Superior temporal gyrus (tissue), 1 donor: ENCODE results near the gene MYL9.

Source experiments
- DNase-seq: peaks from one replicate; pipeline ENCODE4 v3.0.0-alpha.2; 2016; ENCODE audit errors: extremely low spot score

MYL9 gene

DNA sequence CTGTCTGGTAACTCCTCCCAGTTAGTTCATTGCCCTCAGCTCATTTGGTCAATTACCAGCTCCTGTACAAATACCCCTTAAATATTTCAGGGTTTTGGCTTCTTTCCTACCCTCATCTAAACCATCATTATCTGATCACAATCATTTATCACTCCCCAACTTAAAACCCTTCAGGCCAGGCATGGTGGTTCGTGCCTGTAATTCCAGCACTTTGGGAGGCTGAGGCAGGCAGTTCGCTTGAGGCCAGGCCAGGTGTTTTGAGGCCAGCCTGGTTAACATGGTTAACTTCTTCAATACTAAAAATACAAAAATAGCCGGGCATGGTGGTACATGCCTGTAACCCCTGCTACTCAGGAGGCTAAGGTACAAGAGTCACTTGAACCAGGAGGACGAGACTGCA, 41.5 kb downstream of the MYL9 start:
- DNase-seq = no peak

DNA sequence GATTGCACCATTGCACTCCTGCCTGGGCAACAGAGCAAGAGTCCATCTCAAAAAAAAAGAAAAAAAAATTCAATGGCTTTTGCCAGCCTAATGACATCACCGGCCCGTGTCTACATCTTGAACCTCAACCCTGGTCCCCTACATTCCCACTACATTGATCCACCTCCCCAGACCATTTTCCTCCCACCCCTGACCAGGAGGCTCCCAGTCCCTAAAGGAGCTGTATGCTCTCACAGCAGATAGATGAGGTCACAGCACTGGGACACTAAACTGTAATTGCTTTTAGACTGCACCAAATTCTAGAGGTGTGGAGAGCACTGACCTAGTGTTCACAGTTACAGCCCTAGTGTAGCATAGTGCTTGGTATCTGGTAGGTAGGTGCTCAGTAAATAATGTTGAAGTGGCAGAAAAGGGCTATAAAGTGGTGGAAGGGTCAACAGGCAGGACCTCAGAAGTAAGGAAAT, 42.7 kb downstream of the MYL9 start:
- DNase-seq = no peak

DNA sequence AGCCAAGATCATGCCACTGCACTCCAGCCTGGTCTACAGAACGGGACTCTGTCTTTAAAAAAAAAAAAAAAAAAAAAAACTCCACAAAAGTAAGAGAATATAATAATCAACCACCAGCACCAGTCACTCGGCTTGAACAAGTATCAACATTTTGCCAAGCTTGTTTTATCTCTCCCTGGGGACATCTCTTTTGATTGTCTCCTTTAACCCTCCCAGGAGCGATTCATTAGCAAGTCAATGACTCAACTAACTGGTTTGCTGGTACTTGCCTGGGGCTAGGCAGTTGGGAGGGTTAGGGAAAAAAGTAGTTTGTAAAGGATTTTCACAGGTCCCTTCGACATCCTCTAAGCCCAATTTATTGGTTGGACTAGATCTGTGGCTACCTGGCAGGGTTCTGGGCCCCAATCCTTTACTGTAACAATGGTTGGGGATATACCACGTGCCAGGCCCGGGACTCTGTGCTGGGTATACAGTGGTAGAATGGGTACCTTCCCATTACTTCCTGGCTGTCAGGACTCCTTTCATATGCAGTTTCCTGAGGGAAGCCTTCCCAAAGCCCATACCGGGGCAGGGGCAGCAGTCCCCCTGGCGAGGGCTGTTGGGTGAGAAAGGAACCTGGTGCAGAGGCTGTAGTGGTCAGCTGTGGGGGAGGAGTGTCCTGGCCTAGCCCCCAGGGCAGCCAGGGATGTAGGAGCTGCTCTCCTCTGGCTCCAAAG, 44.2 kb downstream of the MYL9 start:
- DNase-seq = no peak

DNA sequence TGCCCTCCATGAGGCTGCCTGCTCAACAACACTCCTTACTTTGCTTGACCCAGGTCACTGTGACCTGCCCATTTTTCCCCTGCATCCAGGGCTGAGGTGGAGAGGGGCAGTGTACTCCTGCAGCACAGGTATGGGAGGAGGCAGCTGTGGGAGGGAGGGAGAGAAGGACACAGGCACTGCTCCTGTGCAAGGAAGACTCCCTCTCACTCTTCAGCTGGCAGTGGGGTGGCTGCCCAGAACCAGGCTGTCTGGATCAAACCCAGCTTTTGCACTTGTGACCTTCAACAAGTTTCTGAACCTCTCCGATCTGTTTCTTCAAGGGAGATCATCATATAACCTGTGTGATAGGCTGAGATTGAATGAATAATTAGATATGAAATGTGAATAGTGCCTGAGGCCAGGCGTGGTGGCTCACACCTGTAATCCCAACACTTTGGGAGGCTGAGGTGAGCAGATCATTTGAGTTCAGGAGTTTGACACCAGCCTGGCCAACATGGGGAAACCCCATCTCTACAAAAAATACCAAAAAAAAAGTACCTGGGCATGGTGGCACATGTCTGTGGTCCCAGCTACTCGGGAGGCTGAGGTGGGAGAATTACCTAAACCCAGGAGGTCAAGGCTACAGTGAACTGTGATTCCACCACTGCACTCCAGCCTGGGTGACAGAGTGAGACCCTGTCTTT, 46.2 kb downstream of the MYL9 start:
- DNase-seq = no peak

DNA sequence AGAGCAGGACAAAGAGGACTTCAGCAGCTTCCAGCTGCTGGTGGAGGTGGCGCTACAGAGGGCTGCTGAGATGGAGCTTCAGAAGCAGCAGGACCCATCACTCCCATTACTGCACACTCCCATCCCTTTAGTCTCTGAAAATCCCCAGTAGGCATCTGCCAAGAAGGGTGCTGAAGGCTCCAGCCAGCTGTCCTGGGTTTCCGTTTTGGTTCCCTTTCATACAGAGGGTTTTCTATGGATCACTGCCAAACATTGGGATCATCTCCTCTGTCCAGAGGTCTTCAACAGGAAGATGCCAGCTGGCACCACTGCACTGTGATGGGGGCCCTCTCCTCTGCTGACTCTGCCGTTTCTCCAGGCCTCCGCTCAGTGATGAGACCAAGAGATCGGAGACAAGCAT, 50.0 kb downstream of the MYL9 start:
- DNase-seq = no peak

DNA sequence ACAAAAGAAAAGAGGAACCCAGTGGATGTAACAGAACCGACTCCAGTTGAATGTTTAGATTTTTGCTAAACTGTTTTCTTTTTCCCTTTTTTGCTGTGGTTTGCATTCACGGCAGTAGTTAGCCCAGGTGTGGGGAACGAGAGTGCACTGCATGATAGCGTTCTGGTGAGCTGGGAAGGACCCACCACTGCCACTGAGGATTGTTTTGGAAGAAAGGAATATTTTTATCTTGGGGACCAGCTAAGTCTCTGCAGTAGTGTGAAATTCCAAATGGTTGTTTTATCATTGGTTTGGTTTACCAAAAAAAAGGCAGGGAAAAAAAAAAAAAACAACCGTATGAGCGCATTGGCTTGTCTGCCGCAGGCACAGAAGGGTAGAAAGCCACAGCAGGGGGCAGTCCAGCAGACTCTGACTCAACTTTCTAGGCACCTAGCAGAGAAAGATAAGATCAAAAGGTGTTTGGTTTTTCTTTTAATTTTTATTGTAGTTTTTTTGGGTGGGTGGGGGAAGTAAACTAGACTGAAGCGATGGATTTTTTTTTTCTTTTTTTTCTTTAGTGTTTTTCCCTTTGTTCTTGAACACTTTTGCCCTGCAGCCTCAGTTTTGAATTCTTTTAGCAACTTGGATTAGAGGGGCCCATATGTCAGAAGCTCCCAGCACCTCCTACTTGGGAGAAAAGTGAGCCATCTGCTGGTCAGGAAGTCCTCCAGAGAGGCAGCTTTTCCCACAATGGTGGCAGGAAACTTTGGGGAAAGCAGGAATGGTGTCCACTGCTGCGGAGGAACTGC, 50.7 kb downstream of the MYL9 start:
- peak; percentile 67 for DNase-seq

DNA sequence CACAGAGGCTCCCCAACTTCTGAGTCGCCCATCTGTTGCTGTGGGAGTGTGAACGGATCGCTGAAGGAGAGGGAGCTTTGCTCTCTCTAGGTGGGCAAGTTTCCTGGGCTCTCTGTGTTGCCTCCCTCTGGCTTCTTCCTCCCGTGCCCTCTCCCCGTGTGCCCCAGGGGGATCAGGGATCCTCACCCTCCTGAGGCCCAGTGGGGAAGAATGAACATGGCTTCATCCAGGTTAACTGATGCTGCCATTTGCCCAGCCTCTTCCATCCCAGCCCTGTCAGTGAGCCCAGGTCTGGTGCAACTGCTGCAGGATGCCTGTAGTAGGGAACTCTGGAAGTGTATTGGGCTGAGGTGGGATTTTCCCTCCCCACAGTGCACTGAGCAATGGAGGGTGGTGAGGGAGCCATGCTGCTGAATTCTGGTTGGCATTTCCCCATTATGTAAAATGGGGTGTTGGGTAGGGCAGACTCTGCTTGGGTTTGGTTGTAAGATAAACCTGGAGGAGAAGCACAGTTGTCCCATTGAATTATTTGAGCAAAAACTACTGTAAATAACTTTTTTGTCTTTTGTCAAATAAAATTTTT, 52.1 kb downstream of the MYL9 start:
- DNase-seq = no peak

DNA sequence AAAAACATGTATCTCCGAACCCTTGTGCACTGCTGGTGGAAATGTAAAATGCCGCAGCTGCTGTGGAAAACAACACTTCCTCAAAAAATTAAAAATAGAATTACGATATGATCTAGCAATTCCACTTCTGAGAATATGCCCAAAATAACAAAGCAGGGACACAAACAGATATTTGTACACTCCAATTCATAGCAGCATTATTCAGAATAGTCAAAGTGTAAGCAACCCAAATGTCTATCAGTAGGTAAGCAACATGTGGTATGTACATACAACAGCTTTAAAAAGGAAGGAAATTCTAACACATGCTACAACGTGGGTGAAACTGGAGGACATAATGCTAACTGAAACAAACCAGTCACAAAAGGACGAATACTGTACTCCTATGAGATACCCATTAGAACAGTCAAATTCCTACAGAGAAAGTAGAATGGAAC, 58.6 kb downstream of the MYL9 start:
- DNase-seq = peak; percentile 21
